NCI-H1694 (cell line): ENCODE measurements around the gene RASGRF1.
A peak's percentile ranks its signal among the peaks of the same experiment; 100 is the strongest.
"Not testable (repeated sequence)": the region's sequence is repeated elsewhere in the genome, so short reads cannot be mapped to it uniquely, and the experiment has no call there.

Experiments used
- DNase-seq: peaks from one replicate; lab custom pipeline; 2025; lab: John Stamatoyannopoulos, UW

The RASGRF1 gene

GRCh38 chr15:79036323-79036722 lies 54.3 kb downstream of the RASGRF1 start:
- DNase-seq: no peak

GRCh38 chr15:79035814-79036213 lies 54.8 kb downstream of the RASGRF1 start:
- no peak for DNase-seq

GRCh38 chr15:79035111-79035601 lies 55.4 kb downstream of the RASGRF1 start:
- no peak for DNase-seq

- no peak for DNase-seq
Observed at GRCh38 chr15:79034284-79034683, 56.3 kb downstream of the RASGRF1 start.

GRCh38 chr15:79032656-79033055 lies 57.9 kb downstream of the RASGRF1 start:
- DNase-seq: no peak

GRCh38 chr15:79031821-79032220 lies 58.8 kb downstream of the RASGRF1 start:
- no peak for DNase-seq

- no peak for DNase-seq
Observed at GRCh38 chr15:79031201-79031600, 59.4 kb downstream of the RASGRF1 start.

GRCh38 chr15:79030470-79030869 lies 60.1 kb downstream of the RASGRF1 start:
- no peak for DNase-seq

- peak; percentile 62 for DNase-seq
Observed at GRCh38 chr15:79028411-79028964, 62.1 kb downstream of the RASGRF1 start.

GRCh38 chr15:79027532-79028410 lies 62.8 kb downstream of the RASGRF1 start:
- DNase-seq: no peak

GRCh38 chr15:79025802-79026201 lies 64.8 kb downstream of the RASGRF1 start:
- no peak for DNase-seq

GRCh38 chr15:79025201-79025600 lies 65.4 kb downstream of the RASGRF1 start:
- no peak for DNase-seq

- DNase-seq: not testable (repeated sequence)
Observed at GRCh38 chr15:79024493-79024892, 66.1 kb downstream of the RASGRF1 start.

- no peak for DNase-seq
Observed at GRCh38 chr15:79023918-79024317, 66.7 kb downstream of the RASGRF1 start.

- no peak for DNase-seq
Observed at GRCh38 chr15:79023546-79023890, 67.1 kb downstream of the RASGRF1 start.

GRCh38 chr15:79018960-79019359 lies 71.6 kb downstream of the RASGRF1 start:
- no peak for DNase-seq

- DNase-seq: no peak
Observed at GRCh38 chr15:79017953-79018352, 72.6 kb downstream of the RASGRF1 start.

GRCh38 chr15:79016527-79017170 lies 73.9 kb downstream of the RASGRF1 start:
- no peak for DNase-seq

GRCh38 chr15:79015416-79015815 lies 75.2 kb downstream of the RASGRF1 start:
- DNase-seq: no peak

GRCh38 chr15:79010278-79010677 lies 80.3 kb downstream of the RASGRF1 start:
- DNase-seq: no peak

GRCh38 chr15:79009379-79009778 lies 81.2 kb downstream of the RASGRF1 start:
- no peak for DNase-seq

- no peak for DNase-seq
Observed at GRCh38 chr15:79008659-79009058, 81.9 kb downstream of the RASGRF1 start.

GRCh38 chr15:79007066-79007465 lies 83.5 kb downstream of the RASGRF1 start:
- DNase-seq: no peak
